CD4-positive, alpha-beta T cell treated with Interleukin-6 at 100 ng/mL for 8 hours (primary cell): ENCODE results near the gene TPK1.
"Not testable (repeated sequence)": the region's sequence is repeated elsewhere in the genome, so short reads cannot be mapped to it uniquely, and the experiment has no call there.

Experiments used
- DNase-seq: peaks from one replicate; pipeline ENCODE4 v3.0.0-alpha.2; 2020; ENCODE audit warnings: mixed read lengths, low spot score

TPK1 gene

DNA sequence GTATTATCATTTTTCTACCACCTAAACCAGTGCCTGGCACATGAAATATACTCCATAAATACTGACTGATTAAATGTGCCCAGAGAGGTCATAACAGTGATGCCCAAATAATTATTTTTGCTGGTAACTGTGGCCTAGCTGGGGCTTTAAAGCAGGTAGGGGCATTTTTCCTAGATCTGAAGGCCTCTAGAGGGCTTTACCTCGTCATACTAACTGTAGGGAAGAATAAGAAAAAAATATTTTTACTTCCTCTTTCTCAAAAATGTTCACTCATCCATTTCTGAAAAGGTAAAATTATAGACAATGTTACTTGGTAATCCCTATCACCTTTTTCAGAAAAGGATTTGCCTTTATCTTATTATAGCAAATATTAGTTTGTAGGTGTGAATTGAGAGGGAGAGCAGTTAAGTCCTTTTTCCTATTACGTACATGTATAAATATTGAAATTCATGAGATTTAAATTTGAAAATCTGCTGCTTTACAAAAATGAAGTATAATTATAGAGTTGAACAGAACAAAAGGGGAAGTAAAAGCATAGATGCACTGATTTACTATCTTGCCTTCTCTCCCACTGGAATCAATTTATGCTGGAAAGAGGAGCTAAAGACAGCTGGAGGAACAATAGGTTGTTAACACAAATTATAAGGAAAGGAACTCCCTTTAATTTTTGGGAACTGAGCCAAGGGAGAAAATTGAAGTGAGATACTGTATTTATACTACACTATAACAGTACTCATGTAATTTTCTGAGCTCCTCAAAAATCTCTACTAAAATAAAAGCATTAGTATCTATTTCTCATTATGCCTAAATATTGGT lies 360.8 kb downstream of the TPK1 start:
- no peak for DNase-seq

DNA sequence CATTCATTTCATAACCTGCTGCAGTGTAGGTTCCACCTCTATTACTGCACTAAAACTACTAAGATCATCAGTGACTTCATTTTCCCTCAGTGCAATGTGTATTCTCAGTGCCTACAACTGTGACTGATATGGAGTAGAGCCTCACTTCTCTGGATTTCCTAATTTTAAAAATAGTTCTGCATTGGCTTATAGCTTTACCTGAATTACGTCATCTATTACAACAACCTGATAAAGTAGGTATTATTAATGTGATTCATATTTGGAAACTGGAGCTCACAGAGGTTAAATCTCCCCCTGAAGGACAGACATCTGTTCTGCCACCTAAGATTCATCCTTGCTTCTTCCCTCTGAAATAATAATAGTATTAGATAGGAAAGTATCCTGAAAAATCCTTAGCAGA lies 361.5 kb downstream of the TPK1 start:
- DNase-seq: no peak

- DNase-seq: no peak
These were observed 361.9 kb downstream of the TPK1 start for GRCh38 chr7:144473908-144474307.

- no peak for DNase-seq
These were observed 365.8 kb downstream of the TPK1 start for GRCh38 chr7:144470078-144470477.

- DNase-seq: no peak
These were observed 366.7 kb downstream of the TPK1 start for GRCh38 chr7:144468990-144469732.

DNA sequence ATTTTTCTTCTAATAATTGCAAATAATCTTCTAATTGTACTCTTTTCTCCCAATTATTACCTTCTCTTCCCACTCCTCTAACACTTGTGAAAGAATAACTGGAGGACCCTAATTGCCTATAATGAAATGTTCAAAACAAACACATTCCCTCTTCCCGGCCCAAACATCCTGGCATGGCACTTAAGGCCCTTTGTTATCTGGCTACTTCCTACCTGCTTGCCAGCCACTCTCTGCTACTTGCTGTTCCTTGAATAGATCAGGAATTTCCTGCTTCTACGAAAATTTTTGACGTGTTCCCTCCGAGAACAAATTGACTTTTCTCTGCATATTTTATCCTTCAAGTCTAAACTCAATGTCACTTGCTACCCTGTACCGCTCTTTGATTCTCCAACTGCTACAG lies 376.2 kb downstream of the TPK1 start:
- DNase-seq: no peak

DNA sequence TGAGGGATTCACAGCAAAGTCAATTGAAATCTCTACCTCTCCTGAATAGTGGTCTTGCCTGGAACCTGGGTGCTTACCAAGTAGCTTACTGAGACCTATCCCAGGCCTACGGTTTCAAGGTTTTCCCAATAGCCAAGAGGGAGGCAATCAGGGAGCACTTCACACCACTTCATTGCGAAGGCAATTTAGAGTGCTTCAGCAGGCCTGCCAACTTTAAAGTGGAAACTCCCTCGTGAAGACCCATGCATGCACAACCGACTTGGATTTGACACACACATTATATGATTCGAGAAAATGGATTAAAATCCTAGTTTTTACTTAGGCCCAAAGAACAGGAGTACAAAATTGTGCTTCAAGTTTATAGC lies 380.8 kb downstream of the TPK1 start:
- DNase-seq: no peak

DNA sequence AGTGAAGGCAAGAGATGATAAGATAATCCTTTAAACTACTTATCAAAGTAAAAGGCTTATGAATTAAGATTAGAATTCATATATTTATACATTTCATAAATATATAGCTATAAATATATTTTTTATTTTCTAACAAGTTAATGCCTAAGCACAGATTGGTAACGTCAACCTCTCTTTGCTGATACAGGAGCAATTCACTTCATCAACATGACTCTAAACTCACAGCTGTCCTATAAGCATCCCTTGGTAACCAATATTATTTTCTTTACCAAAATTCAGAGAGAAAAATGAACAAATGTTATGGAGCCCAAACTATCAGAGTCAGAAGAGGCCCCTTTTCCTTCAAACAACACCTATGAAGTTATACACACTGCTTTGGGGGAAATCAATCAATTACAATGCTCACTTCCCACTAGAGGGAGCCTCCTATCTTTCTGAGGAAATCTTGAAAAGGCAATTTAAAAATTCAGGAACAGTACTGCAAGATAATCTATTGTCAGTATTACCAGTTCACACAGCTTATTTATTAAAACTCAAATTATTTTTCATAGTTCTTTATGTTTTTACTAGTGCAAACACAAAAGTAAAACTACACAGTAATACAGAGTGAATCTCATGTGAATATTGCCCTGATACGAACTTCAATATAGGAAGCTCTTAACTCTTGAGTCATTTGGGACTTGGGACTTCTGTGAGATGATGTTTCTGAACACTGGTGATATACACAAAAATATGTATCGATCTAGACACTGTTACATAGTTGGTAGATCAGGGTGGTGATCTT lies 381.4 kb downstream of the TPK1 start:
- no peak for DNase-seq

DNA sequence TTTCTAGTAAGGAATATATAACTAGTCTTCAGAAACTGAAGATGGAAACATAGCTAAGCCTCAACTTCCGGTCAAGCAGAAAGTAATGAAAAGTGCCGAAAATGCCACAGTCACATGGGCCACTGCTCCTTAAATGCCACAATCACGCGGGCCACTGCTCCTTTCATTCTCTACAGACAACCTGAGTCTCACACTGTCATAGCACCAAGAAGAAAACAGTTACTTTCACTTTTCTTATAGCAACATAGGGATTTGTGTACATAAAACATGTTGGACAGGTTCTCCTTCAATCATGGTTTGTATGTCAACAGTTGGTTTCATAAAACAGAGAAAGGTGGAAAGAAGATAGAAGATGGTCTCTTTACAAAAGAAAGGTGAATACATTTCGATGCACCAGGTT lies 383.8 kb downstream of the TPK1 start:
- DNase-seq: no peak

- DNase-seq: no peak
These were observed 390.3 kb downstream of the TPK1 start for GRCh38 chr7:144445590-144445989.

DNA sequence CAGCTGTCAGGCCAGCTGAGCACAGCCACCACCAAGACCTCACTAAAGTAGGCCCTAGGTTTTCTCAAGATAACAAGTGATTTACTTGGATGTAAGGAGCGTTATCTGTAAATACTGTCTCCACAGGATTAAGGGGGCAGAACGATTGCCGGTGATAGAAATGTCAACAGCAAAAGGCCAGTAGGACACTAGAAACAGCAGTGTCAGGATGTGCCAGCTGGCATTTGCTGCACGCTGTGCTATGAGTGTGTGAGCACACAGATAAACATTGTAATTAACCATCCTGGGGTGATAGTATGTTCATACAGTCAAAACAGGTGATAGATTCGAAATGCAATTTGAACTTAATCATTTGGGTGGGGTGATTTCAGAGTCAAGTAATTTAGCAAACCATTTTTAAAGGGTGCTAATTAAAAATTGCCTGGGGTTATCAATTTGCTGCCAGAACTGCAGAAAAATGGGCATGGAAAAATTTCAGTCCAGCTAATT lies 396.1 kb downstream of the TPK1 start:
- no peak for DNase-seq

GRCh38 chr7:144438759-144439158 lies 397.1 kb downstream of the TPK1 start:
- no peak for DNase-seq

DNA sequence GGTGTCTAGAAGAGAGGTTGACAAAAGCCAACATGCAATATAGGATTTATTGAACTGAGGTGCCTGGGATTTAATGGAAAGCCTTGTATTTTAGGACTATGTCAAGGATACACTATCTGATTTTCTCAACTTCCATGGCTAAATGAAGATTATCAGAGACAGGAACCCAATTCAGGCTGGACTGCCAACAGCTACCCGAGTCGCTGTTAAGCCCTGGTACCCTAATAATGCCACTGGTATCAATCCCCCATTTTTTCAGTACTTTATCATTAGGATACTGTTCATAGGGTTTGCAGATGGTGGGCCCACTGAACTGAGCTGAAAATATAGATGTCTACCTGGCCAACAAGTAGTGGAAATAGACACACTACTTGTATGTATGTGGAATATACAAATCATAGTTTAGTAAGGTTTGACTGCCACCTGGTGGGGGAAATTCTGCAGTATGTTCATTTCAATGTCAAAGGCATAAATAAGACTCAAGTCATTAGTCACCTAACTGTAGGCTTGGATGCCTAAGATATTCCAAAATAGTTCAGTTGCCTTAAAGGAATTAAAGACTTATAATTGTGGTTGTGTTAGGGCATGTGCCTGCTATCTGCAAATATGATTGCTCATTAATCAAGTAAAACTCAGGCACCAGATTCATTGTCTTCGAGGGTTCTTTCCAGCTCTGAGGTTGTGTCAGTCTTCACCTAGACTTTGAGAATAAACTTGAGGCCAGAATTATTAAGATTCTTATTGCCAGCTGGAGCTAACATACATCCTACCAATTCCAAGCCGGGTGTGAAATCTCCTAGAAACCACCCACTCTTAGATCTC lies 398.3 kb downstream of the TPK1 start:
- DNase-seq: peak; percentile 21

DNA sequence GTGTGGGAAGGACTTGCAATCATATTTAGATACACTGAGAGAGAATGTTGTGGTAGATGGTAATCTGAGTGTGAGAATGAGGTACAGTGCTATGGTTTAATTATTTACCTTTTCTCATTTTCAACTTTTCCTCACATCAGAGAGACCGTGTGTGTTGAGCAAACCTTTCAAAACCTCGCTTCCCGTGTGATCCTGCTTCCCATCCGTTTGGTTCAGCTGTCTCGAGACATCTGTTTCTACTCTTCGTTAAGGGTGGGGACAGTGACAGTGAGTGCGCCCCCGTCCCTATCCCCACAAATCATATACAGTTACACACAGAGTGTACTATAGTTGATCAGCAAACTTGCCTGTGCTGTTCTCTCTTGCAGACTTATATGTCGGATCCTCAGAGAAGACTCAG lies 399.4 kb downstream of the TPK1 start:
- no peak for DNase-seq

DNA sequence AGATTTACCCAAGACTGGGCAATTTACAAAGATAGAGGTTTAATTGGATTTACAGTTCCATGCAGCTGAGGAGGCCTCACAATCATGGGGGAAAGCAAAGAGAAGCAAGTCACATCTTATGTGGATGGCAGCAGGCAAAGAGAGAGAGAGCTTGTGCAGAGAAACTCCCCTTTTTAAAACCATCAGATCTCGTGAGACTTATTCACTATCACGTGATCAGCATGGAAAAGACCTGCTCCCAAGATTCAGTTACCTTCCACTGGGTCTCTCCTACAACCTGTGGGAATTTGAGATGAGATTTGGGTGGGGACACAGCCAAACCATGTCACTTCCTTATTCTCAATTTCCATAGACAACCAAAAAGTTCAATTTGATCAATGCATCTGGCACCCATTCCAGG lies 407.4 kb downstream of the TPK1 start:
- DNase-seq: no peak

GRCh38 chr7:144427539-144427938 lies 408.3 kb downstream of the TPK1 start:
- DNase-seq: not testable (repeated sequence)

- DNase-seq: not testable (repeated sequence)
These were observed 416.9 kb downstream of the TPK1 start for GRCh38 chr7:144418931-144419330.

- no peak for DNase-seq
These were observed 419.5 kb downstream of the TPK1 start for GRCh38 chr7:144416341-144416740.

- DNase-seq: no peak
These were observed 420.0 kb downstream of the TPK1 start for GRCh38 chr7:144415858-144416257.

DNA sequence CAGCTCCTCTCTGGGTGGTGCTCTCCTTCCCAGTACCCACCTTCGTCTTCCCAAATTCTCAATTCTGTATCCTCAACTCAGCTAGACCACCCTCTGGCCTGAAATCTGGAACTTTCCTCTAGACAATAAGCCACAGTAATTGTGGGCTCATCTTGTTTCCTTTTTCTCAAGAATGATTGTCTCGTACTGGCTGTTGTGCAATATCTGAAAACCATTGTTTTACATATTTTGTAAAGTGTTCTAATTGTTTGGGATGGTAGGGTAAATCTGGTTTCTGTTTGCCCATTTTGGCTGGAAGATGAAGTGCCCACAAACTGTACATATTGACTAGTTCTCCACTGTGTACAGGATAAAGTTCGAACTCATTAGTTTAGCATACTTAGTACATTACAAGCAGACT lies 421.0 kb downstream of the TPK1 start:
- no peak for DNase-seq

GRCh38 chr7:144410441-144410840 lies 425.4 kb downstream of the TPK1 start:
- DNase-seq: no peak

GRCh38 chr7:144408121-144408520 lies 427.7 kb downstream of the TPK1 start:
- no peak for DNase-seq
